Neural cell (in vitro differentiated cells): ENCODE data around the gene EIF4B. TPM values are rescaled to one million over a fixed set of nuclear protein-coding genes. Genes with fewer than 3 reads are reported as not detected.
"Not testable (repeated sequence)": the region's sequence is repeated elsewhere in the genome, so short reads cannot be mapped to it uniquely, and the experiment has no call there.

ENCODE experiments used
- H2AFZ ChIP-seq: fragments of 200-600, 300-800 bp; sonication (generic), shearing (Covaris generic); 2 replicates; pipeline ENCODE4 v1.6.0; 2014; ENCODE audit warnings: low read depth, mild to moderate bottlenecking, antibody characterized with exemption, low read length, moderate library complexity
- H3F3A ChIP-seq: fragments of 200-600 bp; shearing (Covaris generic); 2 replicates; pipeline ENCODE4 v1.6.1; 2016; ENCODE audit warnings: mild to moderate bottlenecking, moderate library complexity, mixed read lengths, antibody characterized with exemption, low read length; ENCODE audit not compliant: insufficient read depth, poor library complexity, severe bottlenecking
- H3K27ac ChIP-seq: fragments of 200-600, 300-800 bp; sonication (generic), shearing (Covaris generic); 2 replicates; pipeline ENCODE4 v1.5.1; 2014; ENCODE audit warnings: mild to moderate bottlenecking, low read length, moderate library complexity
- H3K27me3 ChIP-seq: fragments of 300-800, 200-600 bp; sonication (generic), shearing (Covaris generic); 2 replicates; pipeline ENCODE4 v1.6.0; 2014; ENCODE audit warnings: mild to moderate bottlenecking, low read depth, low read length, moderate library complexity; ENCODE audit not compliant: insufficient read depth
- H3K36me3 ChIP-seq: fragments of 300-800, 200-600 bp; sonication (generic), shearing (Covaris generic); 2 replicates; pipeline ENCODE4 v1.5.1; 2014; ENCODE audit warnings: mild to moderate bottlenecking, antibody characterized with exemption, low read length, moderate library complexity; ENCODE audit not compliant: insufficient read depth
- H3K4me2 ChIP-seq: fragments of 300-800, 200-600 bp; sonication (generic), shearing (Covaris generic); 2 replicates; pipeline ENCODE4 v1.6.0; 2014; ENCODE audit warnings: mild to moderate bottlenecking, low read length
- H3K4me3 ChIP-seq: fragments of 300-800, 200-600 bp; sonication (generic), shearing (Covaris generic); 2 replicates; pipeline ENCODE4 v1.5.1; 2014; ENCODE audit warnings: mild to moderate bottlenecking, low read length, moderate library complexity
- H3K79me2 ChIP-seq: fragments of 200-600 bp; shearing (Covaris generic); replicated peaks from 2 replicates; pipeline ENCODE4 v1.6.0; 2014; ENCODE audit warnings: mild to moderate bottlenecking, low read length, moderate library complexity; ENCODE audit not compliant: insufficient read depth
- H3K9ac ChIP-seq: fragments of 300-800, 200-600 bp; sonication (generic), shearing (Covaris generic); 2 replicates; pipeline ENCODE4 v1.6.1; 2016; ENCODE audit warnings: mild to moderate bottlenecking, low read length, mixed read lengths
- H3K9me2 ChIP-seq: fragments of 200-600 bp; shearing (Covaris generic); 2 replicates; pipeline ENCODE4 v1.6.1; 2016; ENCODE audit warnings: mild to moderate bottlenecking, low read length, mixed read lengths; ENCODE audit not compliant: insufficient read depth
- H3K9me3 ChIP-seq: fragments of 200-600, 300-800 bp; sonication (generic), shearing (Covaris generic); 2 replicates; pipeline ENCODE4 v1.6.1; 2016; ENCODE audit warnings: mild to moderate bottlenecking, mixed run types, low read length, moderate library complexity, mixed read lengths
- H4K20me1 ChIP-seq: fragments of 200-600 bp; shearing (Covaris generic); 2 replicates; pipeline ENCODE4 v1.6.1; 2016; ENCODE audit warnings: mild to moderate bottlenecking, mixed run types; ENCODE audit not compliant: insufficient read depth
- CTCF ChIP-seq: fragments of 450-650 bp; IDR thresholded peaks from 2 replicates; pipeline ENCODE4 v1.5.1; 2014; ENCODE audit warnings: antibody characterized with exemption, mild to moderate bottlenecking, moderate library complexity; ENCODE audit not compliant: poor library complexity, severe bottlenecking
- EP300 ChIP-seq: fragments of 450-650 bp; conservative IDR thresholded peaks from 2 replicates; pipeline ENCODE4 v1.6.1; 2014; ENCODE audit warnings: antibody characterized with exemption, mild to moderate bottlenecking, moderate library complexity; ENCODE audit not compliant: poor library complexity, severe bottlenecking
- EZH2 ChIP-seq: fragments of 200-600, 300-800 bp; shearing (Covaris generic), sonication (generic); IDR thresholded peaks from 2 replicates; pipeline ENCODE4 v1.6.1; 2014; ENCODE audit warnings: antibody characterized with exemption, low read length, borderline replicate concordance, mild to moderate bottlenecking; ENCODE audit not compliant: insufficient read depth, poor library complexity, severe bottlenecking
- MXI1 ChIP-seq: fragments of 450-650 bp; conservative IDR thresholded peaks from 2 replicates; pipeline ENCODE4 v1.6.1; 2014; ENCODE audit warnings: antibody characterized with exemption, mild to moderate bottlenecking; ENCODE audit not compliant: poor library complexity, severe bottlenecking
- POLR2AphosphoS5 ChIP-seq: IDR thresholded peaks from 2 replicates; pipeline ENCODE4 v1.6.1; 2012
- RAD21 ChIP-seq: fragments of 450-650 bp; conservative IDR thresholded peaks from 2 replicates; pipeline ENCODE4 v1.6.1; 2014; ENCODE audit warnings: antibody characterized with exemption, mild to moderate bottlenecking, moderate library complexity
- REST ChIP-seq: IDR thresholded peaks from 2 replicates; pipeline ENCODE4 v1.6.1; 2012; ENCODE audit warnings: borderline replicate concordance
- SMC3 ChIP-seq: fragments of 450-650 bp; conservative IDR thresholded peaks from 2 replicates; pipeline ENCODE4 v1.6.1; 2014; ENCODE audit warnings: antibody characterized with exemption, mild to moderate bottlenecking, moderate library complexity; ENCODE audit not compliant: poor library complexity
- TAF1 ChIP-seq: IDR thresholded peaks from 2 replicates; pipeline ENCODE4 v1.6.1; 2012; ENCODE audit warnings: low read depth
- polyA plus RNA-seq: library from polyadenylated mRNA; depleted of rRNA; stranded (reverse); fragments of >200 nt; gene quantifications from 2 replicates; pipeline ENCODE4 v1.2.3, GENCODE V29; 2014

EIF4B gene
- polyA plus RNA-seq, 1 donor from 2014 or later = 333 TPM

DNA sequence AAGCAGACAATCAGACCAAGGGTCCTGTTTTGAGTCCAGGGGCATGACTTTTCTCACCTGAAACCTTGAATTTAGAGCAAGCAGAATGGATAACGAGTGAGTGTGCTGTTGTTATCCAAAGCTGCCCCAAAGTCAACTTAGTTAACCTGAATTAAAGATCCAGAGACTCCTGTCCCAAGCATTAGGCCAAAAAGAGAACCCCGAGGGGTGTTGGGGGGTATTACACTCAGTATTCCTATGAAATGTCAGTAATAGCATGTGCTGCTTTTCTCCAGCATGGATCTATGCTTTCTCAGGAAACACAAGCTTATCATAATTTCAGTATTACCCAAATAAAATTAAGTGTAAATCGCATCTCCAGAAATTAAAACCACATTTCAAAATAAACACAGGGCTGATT, 19.0 kb downstream of the EIF4B start:
- Histone ChIP-seq H3K9me3 (no peaks in the 10 kb centered on the region), H3K27ac (no peak overlapping the region), H3F3A (no peaks in the 10 kb centered on the region), H3K36me3 (no peaks in the 10 kb centered on the region), H3K4me3 (no peak overlapping the region), H3K9me2 (no peaks in the 10 kb centered on the region), H3K4me2 (no peak overlapping the region), H2AFZ (no peak overlapping the region), H3K27me3 (no peaks in the 10 kb centered on the region), H4K20me1 (no peaks in the 10 kb centered on the region), H3K79me2 (no peaks in the 10 kb centered on the region), H3K9ac (no peak overlapping the region)
- TF ChIP-seq CTCF = no peak
- TF ChIP-seq EP300 = no peak
- no peak for TF ChIP-seq REST
- TF ChIP-seq SMC3 = no peak
- no peak for TF ChIP-seq POLR2AphosphoS5
- no peak for TF ChIP-seq RAD21
- no peak for TF ChIP-seq TAF1
- no peak for TF ChIP-seq MXI1
- TF ChIP-seq EZH2 = no peak

GRCh38 chr12:53027014-53027413, 20.8 kb downstream of the EIF4B start:
- not testable (repeated sequence) for H3K9me2 ChIP-seq, H3K27ac ChIP-seq, H3K4me3 ChIP-seq, H3K36me3 ChIP-seq, H3K27me3 ChIP-seq, H3K4me2 ChIP-seq, H3K9ac ChIP-seq, H3K79me2 ChIP-seq, H2AFZ ChIP-seq, H3F3A ChIP-seq, H3K9me3 ChIP-seq, H4K20me1 ChIP-seq

GRCh38 chr12:53031616-53032015, 25.4 kb downstream of the EIF4B start:
- no peak for TF ChIP-seq POLR2AphosphoS5
- TF ChIP-seq EP300 = no peak
- TF ChIP-seq RAD21 = no peak
- no peak for TF ChIP-seq REST
- TF ChIP-seq CTCF = no peak
- TF ChIP-seq SMC3 = no peak
- TF ChIP-seq MXI1 = no peak
- TF ChIP-seq TAF1 = no peak
- no peak for TF ChIP-seq EZH2
- Histone ChIP-seq H3K79me2 (no peaks in the 10 kb centered on the region), H2AFZ (no peak overlapping the region), H3K4me2 (no peak overlapping the region), H3K4me3 (no peak overlapping the region), H3K27me3 (no peaks in the 10 kb centered on the region), H3K9me2 (no peaks in the 10 kb centered on the region), H3K9ac (no peak overlapping the region), H4K20me1 (peaks cover 4% of the 10 kb centered on the region), H3K27ac (no peak overlapping the region), H3K36me3 (no peaks in the 10 kb centered on the region), H3K9me3 (no peaks in the 10 kb centered on the region), H3F3A (no peaks in the 10 kb centered on the region)
